Ovary (tissue), 3 donors: ENCODE data around the gene RIN2.

Source experiments
- POLR2A ChIP-seq: fragments of 450-650 bp; IDR thresholded peaks from one replicate; pipeline ENCODE4 v1.6.1; 2017; ENCODE audit warnings: antibody characterized with exemption, mild to moderate bottlenecking, moderate library complexity
- TF ChIP-seq, protein P1 (sequence below), 3 donors: fragments of 450-650 bp in 2 of 3; fragments of 200-600 bp in 1 of 3; IDR thresholded peaks; one replicate each; pipeline versions ENCODE4 v1.5.1 to v1.8.0; 2016 to 2022; ENCODE audit warnings: antibody characterized with exemption in 3 of 3, mild to moderate bottlenecking in 1 of 3
- donor health status: DM: no; HTN: no; CAD: no.

DNA sequence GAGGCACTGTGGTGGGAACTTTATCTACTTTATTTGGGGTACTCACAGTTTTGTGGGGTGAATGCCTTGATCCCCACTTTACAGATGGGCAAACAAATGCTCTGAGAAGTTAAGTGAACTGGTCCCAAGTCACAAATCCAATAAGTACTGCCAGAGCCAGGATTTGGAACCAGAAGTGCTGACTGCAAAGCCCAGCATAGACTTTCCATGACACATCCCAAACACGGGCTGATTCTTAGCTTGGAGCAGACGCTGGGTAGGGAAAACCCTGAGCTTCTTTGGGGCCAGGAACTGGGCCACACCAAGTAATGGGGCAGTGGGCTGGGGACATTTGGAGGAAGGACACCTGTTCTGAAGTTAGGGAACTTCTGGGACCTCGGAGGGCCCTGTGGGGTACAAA is 20.3 kb downstream of the RIN2 start:
- TF ChIP-seq POLR2A = no peak
- TF ChIP-seq, protein P1, sequence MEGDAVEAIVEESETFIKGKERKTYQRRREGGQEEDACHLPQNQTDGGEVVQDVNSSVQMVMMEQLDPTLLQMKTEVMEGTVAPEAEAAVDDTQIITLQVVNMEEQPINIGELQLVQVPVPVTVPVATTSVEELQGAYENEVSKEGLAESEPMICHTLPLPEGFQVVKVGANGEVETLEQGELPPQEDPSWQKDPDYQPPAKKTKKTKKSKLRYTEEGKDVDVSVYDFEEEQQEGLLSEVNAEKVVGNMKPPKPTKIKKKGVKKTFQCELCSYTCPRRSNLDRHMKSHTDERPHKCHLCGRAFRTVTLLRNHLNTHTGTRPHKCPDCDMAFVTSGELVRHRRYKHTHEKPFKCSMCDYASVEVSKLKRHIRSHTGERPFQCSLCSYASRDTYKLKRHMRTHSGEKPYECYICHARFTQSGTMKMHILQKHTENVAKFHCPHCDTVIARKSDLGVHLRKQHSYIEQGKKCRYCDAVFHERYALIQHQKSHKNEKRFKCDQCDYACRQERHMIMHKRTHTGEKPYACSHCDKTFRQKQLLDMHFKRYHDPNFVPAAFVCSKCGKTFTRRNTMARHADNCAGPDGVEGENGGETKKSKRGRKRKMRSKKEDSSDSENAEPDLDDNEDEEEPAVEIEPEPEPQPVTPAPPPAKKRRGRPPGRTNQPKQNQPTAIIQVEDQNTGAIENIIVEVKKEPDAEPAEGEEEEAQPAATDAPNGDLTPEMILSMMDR (IDR thresholded peaks at IDR 0.05) = no peak
